H9 (cell line): ENCODE measurements around the gene CERK. TPM values are rescaled to one million over a fixed set of nuclear protein-coding genes. Genes with fewer than 3 reads are reported as not detected.

Experiments
- DNase-seq: peaks from one replicate; pipeline ENCODE4 v3.0.0-alpha.2; 2017
- H2AFZ ChIP-seq: one replicate; pipeline ENCODE4 v1.6.1; 2013; ENCODE audit warnings: mild to moderate bottlenecking, low read length, control low read depth, moderate library complexity
- H2AK5ac ChIP-seq: 2 replicates; pipeline ENCODE4 v1.6.1; 2013; ENCODE audit warnings: low read length, control low read depth, mixed read lengths; ENCODE audit not compliant: insufficient read length
- H2BK120ac ChIP-seq: one replicate; pipeline ENCODE4 v1.6.1; 2013; ENCODE audit warnings: low read depth, mild to moderate bottlenecking, low read length, control low read depth, inconsistent platforms; ENCODE audit not compliant: poor library complexity, severe bottlenecking
- H2BK12ac ChIP-seq: 2 replicates; pipeline ENCODE4 v1.6.1; 2013; ENCODE audit warnings: low read length, control low read depth, mixed read lengths, low read depth; ENCODE audit not compliant: insufficient read length
- H2BK15ac ChIP-seq: 2 replicates; pipeline ENCODE4 v1.6.1; 2013; ENCODE audit warnings: low read depth, low read length, control low read depth
- H2BK20ac ChIP-seq: one replicate; pipeline ENCODE4 v1.6.1; 2013; ENCODE audit warnings: low read depth, mild to moderate bottlenecking, low read length, control low read depth, inconsistent platforms; ENCODE audit not compliant: poor library complexity, severe bottlenecking
- H2BK5ac ChIP-seq: 2 replicates; pipeline ENCODE4 v1.6.1; 2013; ENCODE audit warnings: low read length, control low read depth, mixed read lengths; ENCODE audit not compliant: insufficient read length
- H3K14ac ChIP-seq: 2 replicates; pipeline ENCODE4 v1.6.1; 2013; ENCODE audit warnings: low read length, control low read depth; ENCODE audit not compliant: insufficient read depth
- H3K18ac ChIP-seq: 2 replicates; pipeline ENCODE4 v1.6.1; 2013; ENCODE audit warnings: low read depth, mild to moderate bottlenecking, mixed read lengths, low read length, control low read depth; ENCODE audit not compliant: insufficient read length
- H3K23ac ChIP-seq: 2 replicates; pipeline ENCODE4 v1.6.1; 2013; ENCODE audit warnings: low read length, control low read depth, mixed read lengths, low read depth; ENCODE audit not compliant: insufficient read length
- H3K23me2 ChIP-seq: 2 replicates; pipeline ENCODE4 v1.6.1; 2013; ENCODE audit warnings: low read depth, mild to moderate bottlenecking, mixed read lengths, low read length, control low read depth; ENCODE audit not compliant: insufficient read length, poor library complexity, severe bottlenecking
- H3K27ac ChIP-seq: 2 replicates; pipeline ENCODE4 v1.5.1; 2013; ENCODE audit warnings: low read length, control low read depth, mixed read lengths, low read depth; ENCODE audit not compliant: insufficient read length
- H3K27me3 ChIP-seq: 2 replicates; pipeline ENCODE4 v1.6.1; 2013; ENCODE audit warnings: low read length, control low read depth, inconsistent platforms; ENCODE audit not compliant: insufficient read depth
- H3K4ac ChIP-seq: 2 replicates; pipeline ENCODE4 v1.6.1; 2013; ENCODE audit warnings: low read depth, mild to moderate bottlenecking, control low read depth, inconsistent platforms, low read length, moderate library complexity
- H3K4me1 ChIP-seq: 2 replicates; pipeline ENCODE4 v1.6.1; 2013; ENCODE audit warnings: low read length, control low read depth, inconsistent platforms; ENCODE audit not compliant: insufficient read depth
- H3K4me2 ChIP-seq: 2 replicates; pipeline ENCODE4 v1.6.1; 2013; ENCODE audit warnings: low read length, control low read depth, mixed read lengths; ENCODE audit not compliant: insufficient read length, insufficient read depth
- H3K56ac ChIP-seq: 2 replicates; pipeline ENCODE4 v1.6.1; 2013; ENCODE audit warnings: low read depth, mild to moderate bottlenecking, mixed read lengths, low read length, control low read depth; ENCODE audit not compliant: insufficient read length
- H3K79me1 ChIP-seq: 2 replicates; pipeline ENCODE4 v1.6.1; 2013; ENCODE audit warnings: low read depth, mild to moderate bottlenecking, moderate library complexity, low read length, control low read depth, inconsistent platforms; ENCODE audit not compliant: insufficient read depth, poor library complexity, severe bottlenecking
- H3K79me2 ChIP-seq: 2 replicates; pipeline ENCODE4 v1.6.1; 2013; ENCODE audit warnings: low read length, control low read depth, inconsistent platforms; ENCODE audit not compliant: insufficient read depth
- H3K9ac ChIP-seq: 2 replicates; pipeline ENCODE4 v1.6.1; 2013; ENCODE audit warnings: low read length, control low read depth, mixed read lengths; ENCODE audit not compliant: insufficient read length; ENCODE audit errors: extremely low read depth
- H3K9me3 ChIP-seq: one replicate; pipeline ENCODE4 v1.6.1; 2013; ENCODE audit warnings: low read depth, low read length, inconsistent platforms; ENCODE audit not compliant: control insufficient read depth
- H3T11ph ChIP-seq: one replicate; pipeline ENCODE4 v1.6.1; 2013; ENCODE audit warnings: mild to moderate bottlenecking, low read length, control low read depth, inconsistent platforms
- H4K20me1 ChIP-seq: one replicate; pipeline ENCODE4 v1.6.1; 2013; ENCODE audit not compliant: control insufficient read depth, insufficient read length, insufficient read depth
- H4K5ac ChIP-seq: 2 replicates; pipeline ENCODE4 v1.6.1; 2013; ENCODE audit warnings: low read depth, mild to moderate bottlenecking, mixed read lengths, low read length, control low read depth; ENCODE audit not compliant: insufficient read length
- H4K8ac ChIP-seq: replicated peaks from 2 replicates; pipeline ENCODE4 v1.6.1; 2013; ENCODE audit warnings: low read length, control low read depth, mixed read lengths, low read depth; ENCODE audit not compliant: insufficient read length
- H4K91ac ChIP-seq: 2 replicates; pipeline ENCODE4 v1.6.1; 2013; ENCODE audit warnings: low read depth, mild to moderate bottlenecking, moderate library complexity, mixed read lengths, low read length, control low read depth; ENCODE audit not compliant: insufficient read length
- H3K27ac Mint-ChIP-seq, 3 experiments: 2 replicates in 2 of 3; 3 replicates in 1 of 3; pipeline ENCODE4 v1.8.0; 2020 to 2021; ENCODE audit warnings: mixed read lengths in 3 of 3, mild to moderate bottlenecking in 1 of 3, moderate library complexity in 1 of 3
- H3K27me3 Mint-ChIP-seq: 2 replicates; pipeline ENCODE4 v1.8.0; 2021; ENCODE audit warnings: low read depth, mild to moderate bottlenecking, moderate library complexity, mixed read lengths
- H3K36me3 Mint-ChIP-seq, 3 experiments: 2 replicates in 2 of 3; 3 replicates in 1 of 3; pipeline ENCODE4 v1.8.0; 2020 to 2021; ENCODE audit warnings: low read depth in 3 of 3, mixed read lengths in 3 of 3; ENCODE audit not compliant: insufficient read depth in 1 of 3
- H3K4me1 Mint-ChIP-seq, 2 experiments: 2 replicates each; pipeline ENCODE4 v1.8.0; 2020; ENCODE audit warnings: mixed read lengths in 2 of 2
- H3K4me3 Mint-ChIP-seq, 2 experiments: 2 replicates in 1 of 2; 3 replicates in 1 of 2; pipeline ENCODE4 v1.8.0; 2020 to 2021; ENCODE audit warnings: mild to moderate bottlenecking in 2 of 2, mixed read lengths in 2 of 2, moderate library complexity in 1 of 2
- H3K9me3 Mint-ChIP-seq, 2 experiments: 2 replicates in 1 of 2; 3 replicates in 1 of 2; pipeline ENCODE4 v1.8.0; 2020; ENCODE audit warnings: mild to moderate bottlenecking in 2 of 2, mixed read lengths in 2 of 2, moderate library complexity in 1 of 2
- WGBS: extraction: QIAGEN DNeasy Blood & Tissue Kit; methylation state at CpG from one replicate; pipeline ENCODE4 v1.1.7; 2013; ENCODE audit warnings: missing lambda C conversion rate, low lambda C conversion rate, mixed read lengths; ENCODE audit not compliant: insufficient read length; ENCODE audit errors: extremely low coverage; 5-methylcytosine and 5-hydroxymethylcytosine counted together
- long read RNA-seq: library from polyadenylated mRNA; unstranded; transcript quantifications from one replicate; pipeline ENCODE4 v2.0.0, GENCODE V29; 2020
- total RNA-seq: library from RNA; stranded (reverse); gene quantifications from 2 replicates; pipeline ENCODE4 v1.2.1, GENCODE V29; 2021
- TF ChIP-seq, protein P1 (sequence below): fragments of 200-600 bp; sonication (generic); conservative IDR thresholded peaks from 3 replicates; pipeline ENCODE4 v1.8.0; 2021; ENCODE audit warnings: antibody characterized with exemption, mild to moderate bottlenecking

The CERK gene, protein sequence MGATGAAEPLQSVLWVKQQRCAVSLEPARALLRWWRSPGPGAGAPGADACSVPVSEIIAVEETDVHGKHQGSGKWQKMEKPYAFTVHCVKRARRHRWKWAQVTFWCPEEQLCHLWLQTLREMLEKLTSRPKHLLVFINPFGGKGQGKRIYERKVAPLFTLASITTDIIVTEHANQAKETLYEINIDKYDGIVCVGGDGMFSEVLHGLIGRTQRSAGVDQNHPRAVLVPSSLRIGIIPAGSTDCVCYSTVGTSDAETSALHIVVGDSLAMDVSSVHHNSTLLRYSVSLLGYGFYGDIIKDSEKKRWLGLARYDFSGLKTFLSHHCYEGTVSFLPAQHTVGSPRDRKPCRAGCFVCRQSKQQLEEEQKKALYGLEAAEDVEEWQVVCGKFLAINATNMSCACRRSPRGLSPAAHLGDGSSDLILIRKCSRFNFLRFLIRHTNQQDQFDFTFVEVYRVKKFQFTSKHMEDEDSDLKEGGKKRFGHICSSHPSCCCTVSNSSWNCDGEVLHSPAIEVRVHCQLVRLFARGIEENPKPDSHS
- 46.3 and 47.1 TPM in 2 replicates for total RNA-seq
- long read RNA-seq, full-length matches to known transcripts: 3 of 24 reads
- long read RNA-seq, partial matches to known transcripts: 12 of 24 reads
- long read RNA-seq, other reads (novel, unspliced or antisense): 9 of 24 reads

DNA sequence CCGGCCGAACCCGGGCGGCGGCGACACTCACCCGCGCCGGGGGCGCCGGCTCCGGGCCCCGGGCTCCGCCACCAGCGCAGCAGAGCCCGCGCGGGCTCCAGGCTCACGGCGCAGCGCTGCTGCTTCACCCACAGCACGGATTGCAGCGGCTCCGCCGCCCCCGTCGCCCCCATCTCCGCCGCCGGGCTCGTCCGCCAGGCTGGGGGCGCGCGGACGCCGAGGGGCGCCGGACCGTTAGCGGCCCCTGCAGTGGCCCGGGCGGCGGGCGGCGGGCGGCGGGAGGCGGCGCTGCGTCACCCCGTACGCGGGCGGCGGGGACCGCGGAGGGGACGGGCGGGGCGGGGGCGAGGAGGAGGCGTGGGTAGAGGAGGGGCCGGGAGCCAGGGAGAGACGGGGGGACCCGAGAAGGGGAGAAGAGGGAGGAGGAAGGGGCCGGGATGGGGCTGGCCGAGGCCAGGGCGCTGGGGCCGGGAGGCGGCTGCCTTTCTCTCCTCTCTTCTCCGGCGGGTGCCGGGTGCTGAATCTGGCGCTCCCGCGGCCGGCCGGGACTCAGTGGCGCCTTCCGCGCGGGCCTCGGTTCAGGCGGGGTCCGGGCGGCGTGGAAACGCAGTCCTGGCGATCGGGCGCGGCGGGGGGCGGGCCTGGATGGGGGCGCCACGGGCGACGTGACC is at the start of gene CERK:
TSS of gene CERK (minus strand) at position 277 of the 671 bp plus-strand sequence. CDS start at position 173, 104 bp downstream.
- Histone ChIP-seq H3K14ac (peak within 1 kb of the TSS; percentile 75), H2BK15ac (no peak within 1 kb of the TSS)

More for the DNA sequence above, at the start of gene CERK:
- Mint-ChIP-seq H3K27ac (peak within 1 kb of the TSS in 2 of 3 experiments; percentile 93 to 94; a peak in 3 of 7 replicates), H3K4me3 (peak within 1 kb of the TSS; percentile 85 to 94), H3K4me1 (peaks cover 31 to 34% of the 10 kb centered on the region in 2 experiments), H3K36me3 (peaks cover 0 to 6% (median 2%) of the 10 kb centered on the region in 3 experiments; a peak in 3 of 7 replicates), H3K27me3 (peaks cover 12% of the 10 kb centered on the region), H3K9me3 (peaks cover 2 to 5% of the 10 kb centered on the region in 2 experiments; a peak in 2 of 5 replicates)
- Histone ChIP-seq H2AK5ac (no peak within 1 kb of the TSS), H3K9me3 (no peaks in the 10 kb centered on the region), H3K4me2 (peak within 1 kb of the TSS; percentile 66), H3K27me3 (no peaks in the 10 kb centered on the region), H4K20me1 (no peaks in the 10 kb centered on the region), H3K27ac (no peak within 1 kb of the TSS), H2BK12ac (no peak within 1 kb of the TSS), H4K8ac (no peak within 1 kb of the TSS), H2BK120ac (no peak within 1 kb of the TSS), H3K9ac (no peak within 1 kb of the TSS), H3K23me2 (no peaks in the 10 kb centered on the region), H2BK5ac (no peak within 1 kb of the TSS), H2BK20ac (no peak within 1 kb of the TSS), H3K79me1 (peaks cover 4% of the 10 kb centered on the region), H3K23ac (no peak within 1 kb of the TSS), H2AFZ (no peak within 1 kb of the TSS), H4K5ac (no peak within 1 kb of the TSS), H3K79me2 (peaks cover 2% of the 10 kb centered on the region; the same call in 1 of the 2 replicates), H3K4ac (no peak within 1 kb of the TSS), H3K18ac (no peak within 1 kb of the TSS), H3K4me1 (peaks cover 7% of the 10 kb centered on the region; the same call in 1 of the 2 replicates), H4K91ac (no peak within 1 kb of the TSS), H3K56ac (no peak within 1 kb of the TSS), H3T11ph (no peak within 1 kb of the TSS)
- TF ChIP-seq, protein P1, sequence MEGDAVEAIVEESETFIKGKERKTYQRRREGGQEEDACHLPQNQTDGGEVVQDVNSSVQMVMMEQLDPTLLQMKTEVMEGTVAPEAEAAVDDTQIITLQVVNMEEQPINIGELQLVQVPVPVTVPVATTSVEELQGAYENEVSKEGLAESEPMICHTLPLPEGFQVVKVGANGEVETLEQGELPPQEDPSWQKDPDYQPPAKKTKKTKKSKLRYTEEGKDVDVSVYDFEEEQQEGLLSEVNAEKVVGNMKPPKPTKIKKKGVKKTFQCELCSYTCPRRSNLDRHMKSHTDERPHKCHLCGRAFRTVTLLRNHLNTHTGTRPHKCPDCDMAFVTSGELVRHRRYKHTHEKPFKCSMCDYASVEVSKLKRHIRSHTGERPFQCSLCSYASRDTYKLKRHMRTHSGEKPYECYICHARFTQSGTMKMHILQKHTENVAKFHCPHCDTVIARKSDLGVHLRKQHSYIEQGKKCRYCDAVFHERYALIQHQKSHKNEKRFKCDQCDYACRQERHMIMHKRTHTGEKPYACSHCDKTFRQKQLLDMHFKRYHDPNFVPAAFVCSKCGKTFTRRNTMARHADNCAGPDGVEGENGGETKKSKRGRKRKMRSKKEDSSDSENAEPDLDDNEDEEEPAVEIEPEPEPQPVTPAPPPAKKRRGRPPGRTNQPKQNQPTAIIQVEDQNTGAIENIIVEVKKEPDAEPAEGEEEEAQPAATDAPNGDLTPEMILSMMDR: no peak
- no CpG with 5 or more reads among the region's 99 CpGs for WGBS
- DNase-seq: peak; percentile 61
